Stimulated activated CD4-positive, alpha-beta T cell treated with anti-CD3 and anti-CD28 coated beads, Interleukin-1b, Interleukin-23, amount 100 ng/mL, for 1 hour (primary cell): ENCODE data around the gene NPEPPS.

Source experiments
- DNase-seq, 2 donors: peaks; one replicate each; pipeline ENCODE4 v3.0.0-alpha.2; 2020; ENCODE audit warnings: low read depth in 2 of 2

The NPEPPS gene

GRCh38 chr17:47663912-47664623, 133.2 kb downstream of the NPEPPS start:
- DNase-seq: peak in 1 of 2 donors; percentile 24

- DNase-seq: no peak
These were observed 133.7 kb downstream of the NPEPPS start for GRCh38 chr17:47664624-47664941.

GRCh38 chr17:47665655-47666054, 134.7 kb downstream of the NPEPPS start:
- DNase-seq: no peak

GRCh38 chr17:47669081-47669480, 138.2 kb downstream of the NPEPPS start:
- DNase-seq: no peak

GRCh38 chr17:47670064-47670463, 139.2 kb downstream of the NPEPPS start:
- no peak for DNase-seq
